Measurements from ENCODE around the gene PLCD1.

DNA sequence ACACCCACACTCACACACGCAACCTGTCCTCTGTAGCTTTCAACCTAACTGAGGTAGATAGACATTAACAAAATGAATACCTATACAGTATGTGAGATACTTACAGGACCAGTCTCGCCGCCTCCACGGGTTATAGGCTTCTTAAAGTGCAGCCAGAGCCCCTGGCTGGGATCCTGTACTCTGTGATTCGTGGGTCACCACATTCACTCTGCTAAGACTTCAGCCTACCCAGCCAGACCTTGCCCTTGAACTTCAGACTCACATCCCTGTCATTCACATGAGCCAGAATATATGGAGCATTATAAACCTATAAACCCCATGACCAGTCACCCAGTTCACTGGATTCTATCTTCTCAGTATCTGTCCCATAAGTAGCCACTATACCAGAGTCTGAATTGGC lies 11.0 kb upstream of the PLCD1 start:
- no peak for TF ChIP-seq CTCF (conservative IDR thresholded peaks at IDR 0.05)
- no peak for TF ChIP-seq EZH2 (IDR thresholded peaks at IDR 0.05; ENCODE audit: low read depth)
